Epithelial cell of prostate (primary cell): ENCODE measurements around the gene AP3D1.

Source experiments
- DNase-seq: peaks from one replicate; pipeline ENCODE4 v3.0.0-alpha.2; 2011; ENCODE audit warnings: low read depth, low spot score
- H3K27ac ChIP-seq: fragments of 450-650 bp; 2 replicates; pipeline ENCODE4 v1.5.1; 2017; ENCODE audit warnings: mild to moderate bottlenecking

Gene AP3D1

GRCh38 chr19:2054763-2055162, 96.6 kb downstream of the AP3D1 start:
- peak overlapping the region; percentile 98 for H3K27ac ChIP-seq
- no peak for DNase-seq

DNA sequence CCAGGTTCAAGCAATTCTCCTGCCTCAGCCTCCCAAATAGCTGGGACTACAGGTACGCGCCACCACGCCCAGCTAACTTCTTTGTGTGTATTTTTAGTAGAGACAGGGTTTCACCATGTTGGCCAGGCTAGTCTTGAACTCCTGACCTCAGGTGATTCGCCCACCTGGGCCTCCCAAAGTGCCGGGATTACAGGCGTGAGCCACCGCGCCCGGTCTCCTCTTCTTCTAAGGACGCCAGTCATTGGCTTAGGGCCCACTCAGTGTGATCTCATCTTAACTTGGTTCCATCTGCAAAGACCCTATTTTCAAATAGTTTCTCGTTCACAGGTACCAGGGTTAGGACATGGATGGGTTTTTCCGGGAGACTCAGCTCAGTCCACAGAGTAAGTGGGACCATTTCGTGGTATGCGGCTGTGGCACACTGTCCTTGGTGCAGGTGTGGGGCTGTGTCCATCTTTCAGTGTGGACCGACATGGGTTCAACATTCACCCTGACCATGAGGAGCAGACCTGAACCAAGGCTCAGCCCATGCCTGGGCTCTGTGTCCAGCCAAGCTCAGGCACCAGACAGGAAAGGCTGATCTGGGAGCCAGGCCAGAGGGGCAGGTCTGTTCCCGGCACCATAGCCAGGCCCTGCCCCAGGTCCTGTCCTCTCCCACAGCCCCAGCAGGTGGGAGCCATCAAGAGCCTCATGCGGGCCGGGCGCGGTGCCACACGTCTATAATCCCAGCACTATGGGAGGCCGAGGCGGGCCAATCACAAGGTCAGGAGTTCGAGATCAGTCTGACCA, 97.6 kb downstream of the AP3D1 start:
- no peak for DNase-seq
- no peak overlapping the region for H3K27ac ChIP-seq

GRCh38 chr19:2051773-2052704, 99.3 kb downstream of the AP3D1 start:
- H3K27ac ChIP-seq = peak overlapping the region; percentile 76
- DNase-seq = no peak

GRCh38 chr19:2050991-2051772, 100.2 kb downstream of the AP3D1 start, which contains the start of gene MKNK2:
Gene MKNK2 (minus strand): TSS chr19:2051244. CDS start chr19:2050851, 393 bp downstream.
- peak within 1 kb of the TSS; percentile 76 for H3K27ac ChIP-seq
- DNase-seq = no peak
